Astrocyte (in vitro differentiated cells and primary cell): Measurements from ENCODE around the gene RHEBL1. TPM values are rescaled to one million over a fixed set of nuclear protein-coding genes. Genes with fewer than 3 reads are reported as not detected.
"Not testable (repeated sequence)": the region's sequence is repeated elsewhere in the genome, so short reads cannot be mapped to it uniquely, and the experiment has no call there.

Source experiments
- DNase-seq: peaks from one replicate; pipeline ENCODE4 v3.0.0-alpha.2; 2010; ENCODE audit warnings: low read depth
- FAIRE-seq: peaks from 2 replicates; lab custom pipeline; 2011; peaks lifted over from hg19 to GRCh38; lab: Jason Lieb, UNC
- H2AFZ ChIP-seq: 2 replicates; pipeline ENCODE4 v1.6.0; 2012; ENCODE audit warnings: low read depth, low read length, inconsistent platforms
- H3K27ac ChIP-seq: 2 replicates; pipeline ENCODE4 v1.5.1; 2011; ENCODE audit warnings: low read depth, low read length, inconsistent platforms
- H3K27me3 ChIP-seq: 2 replicates; pipeline ENCODE4 v1.6.0; 2011; ENCODE audit warnings: low read length, inconsistent platforms; ENCODE audit not compliant: insufficient read depth
- H3K36me3 ChIP-seq: 2 replicates; pipeline ENCODE4 v1.5.1; 2011; ENCODE audit warnings: low read length, inconsistent platforms; ENCODE audit not compliant: insufficient read depth
- H3K4me1 ChIP-seq: 2 replicates; pipeline ENCODE4 v1.5.1; 2011; ENCODE audit warnings: low read length, inconsistent platforms; ENCODE audit not compliant: insufficient read depth
- H3K4me2 ChIP-seq: 2 replicates; pipeline ENCODE4 v1.6.0; 2012; ENCODE audit warnings: low read length, inconsistent platforms
- H3K4me3 ChIP-seq: 2 replicates; pipeline ENCODE4 v1.5.1; 2011; ENCODE audit warnings: low read depth, mild to moderate bottlenecking, low read length, inconsistent platforms; ENCODE audit not compliant: insufficient read depth
- H3K79me2 ChIP-seq: 2 replicates; pipeline ENCODE4 v1.6.0; 2012; ENCODE audit warnings: mild to moderate bottlenecking, low read length, inconsistent platforms; ENCODE audit not compliant: insufficient read depth
- H3K9ac ChIP-seq: 2 replicates; pipeline ENCODE4 v1.6.0; 2012; ENCODE audit warnings: mild to moderate bottlenecking, low read length, inconsistent platforms
- H3K9me3 ChIP-seq: 2 replicates; pipeline ENCODE4 v1.5.1; 2012; ENCODE audit warnings: low read depth, mild to moderate bottlenecking, low read length, inconsistent platforms; ENCODE audit not compliant: insufficient read depth
- H4K20me1 ChIP-seq: 2 replicates; pipeline ENCODE4 v1.6.0; 2012; ENCODE audit warnings: low read length, inconsistent platforms; ENCODE audit not compliant: insufficient read depth
- H3K27ac Mint-ChIP-seq: one replicate; pipeline ENCODE4 v1.8.0; 2021; ENCODE audit warnings: mild to moderate bottlenecking, mixed read lengths; ENCODE audit not compliant: unreplicated experiment
- H3K27me3 Mint-ChIP-seq: one replicate; pipeline ENCODE4 v1.8.0; 2021; ENCODE audit warnings: low read depth, mixed read lengths; ENCODE audit not compliant: unreplicated experiment
- H3K36me3 Mint-ChIP-seq: one replicate; pipeline ENCODE4 v1.8.0; 2021; ENCODE audit warnings: low read depth, mixed read lengths; ENCODE audit not compliant: unreplicated experiment
- H3K4me1 Mint-ChIP-seq: one replicate; pipeline ENCODE4 v1.8.0; 2021; ENCODE audit warnings: low read depth, mixed read lengths; ENCODE audit not compliant: unreplicated experiment
- H3K4me3 Mint-ChIP-seq: one replicate; pipeline ENCODE4 v1.8.0; 2021; ENCODE audit warnings: mild to moderate bottlenecking, moderate library complexity, mixed read lengths; ENCODE audit not compliant: unreplicated experiment
- H3K9me3 Mint-ChIP-seq: one replicate; pipeline ENCODE4 v1.8.0; 2021; ENCODE audit warnings: mild to moderate bottlenecking, mixed read lengths; ENCODE audit not compliant: unreplicated experiment
- CTCF ChIP-seq: IDR thresholded peaks from 2 replicates; pipeline ENCODE4 v1.5.1; 2011; ENCODE audit warnings: low read depth, mild to moderate bottlenecking, inconsistent platforms, low read length, moderate library complexity; ENCODE audit not compliant: insufficient read depth
- EZH2 ChIP-seq: IDR thresholded peaks from 2 replicates; pipeline ENCODE4 v1.6.1; 2012; ENCODE audit warnings: mild to moderate bottlenecking, low read length, inconsistent platforms; ENCODE audit not compliant: insufficient read depth
- total RNA-seq: library from RNA; stranded (reverse); gene quantifications from 2 replicates; pipeline ENCODE4 v1.2.1, GENCODE V29; 2021

Gene RHEBL1
- total RNA-seq, 1 donor from 2014 or later, result 1.3 TPM

- Histone ChIP-seq H3K4me2 (no peak overlapping the region), H3K9me3 (no peaks in the 10 kb centered on the region), H3K36me3 (no peaks in the 10 kb centered on the region), H3K27me3 (no peaks in the 10 kb centered on the region), H3K4me3 (no peak overlapping the region), H4K20me1 (no peaks in the 10 kb centered on the region), H3K4me1 (peaks cover 12% of the 10 kb centered on the region), H3K27ac (no peak overlapping the region), H2AFZ (no peak overlapping the region), H3K79me2 (peaks cover 6% of the 10 kb centered on the region), H3K9ac (no peak overlapping the region)
- peaks cover 1% of the 10 kb centered on the region for H3K4me1 Mint-ChIP-seq
- no peak overlapping the region for H3K27ac Mint-ChIP-seq
- no peak for FAIRE-seq
- H3K27me3 Mint-ChIP-seq, result peaks cover 8% of the 10 kb centered on the region
- H3K4me3 Mint-ChIP-seq, result peak overlapping the region; percentile 14
- TF ChIP-seq CTCF (no peak), EZH2 (no peak)
- H3K9me3 Mint-ChIP-seq, result no peaks in the 10 kb centered on the region
- no peak for DNase-seq
- H3K36me3 Mint-ChIP-seq, result peaks cover 4% of the 10 kb centered on the region
Observed at GRCh38 chr12:49066120-49066519, 3.7 kb downstream of the RHEBL1 start.

- Histone ChIP-seq H2AFZ (no peak overlapping the region), H3K36me3 (no peaks in the 10 kb centered on the region), H4K20me1 (no peaks in the 10 kb centered on the region), H3K27me3 (no peaks in the 10 kb centered on the region), H3K27ac (no peak overlapping the region), H3K79me2 (peaks cover 16% of the 10 kb centered on the region), H3K4me3 (no peak overlapping the region), H3K9ac (no peak overlapping the region), H3K9me3 (no peaks in the 10 kb centered on the region), H3K4me2 (no peak overlapping the region), H3K4me1 (peaks cover 13% of the 10 kb centered on the region)
- Mint-ChIP-seq H3K27ac (no peak overlapping the region), H3K4me3 (no peak overlapping the region), H3K4me1 (peaks cover 1% of the 10 kb centered on the region), H3K9me3 (no peaks in the 10 kb centered on the region), H3K36me3 (peaks cover 4% of the 10 kb centered on the region), H3K27me3 (peaks cover 8% of the 10 kb centered on the region)
- no peak for FAIRE-seq
- TF ChIP-seq EZH2, result no peak
- no peak for TF ChIP-seq CTCF
- no peak for DNase-seq
Observed at GRCh38 chr12:49064767-49065152, 5.0 kb downstream of the RHEBL1 start.

GRCh38 chr12:49061916-49062315, 7.9 kb downstream of the RHEBL1 start:
- H3K4me2 ChIP-seq, H3K9ac ChIP-seq, DNase-seq, H3K36me3 Mint-ChIP-seq, H2AFZ ChIP-seq, H3K9me3 Mint-ChIP-seq, FAIRE-seq, H3K27ac ChIP-seq, H3K4me3 ChIP-seq, H3K9me3 ChIP-seq, H3K27me3 Mint-ChIP-seq, H3K36me3 ChIP-seq, H3K27ac Mint-ChIP-seq, H3K27me3 ChIP-seq: not testable (repeated sequence)
- peaks cover 15% of the 10 kb centered on the region for H3K4me1 Mint-ChIP-seq
- H3K4me3 Mint-ChIP-seq, result peak overlapping the region; percentile 96
- peaks cover 28% of the 10 kb centered on the region for H4K20me1 ChIP-seq
- H3K4me1 ChIP-seq, result peaks cover 25% of the 10 kb centered on the region
- H3K79me2 ChIP-seq, result peaks cover 44% of the 10 kb centered on the region
